ENCODE results near the gene BIVM. TPM values are rescaled to one million over a fixed set of nuclear protein-coding genes. Genes with fewer than 3 reads are reported as not detected.
"Not testable (repeated sequence)": the region's sequence is repeated elsewhere in the genome, so short reads cannot be mapped to it uniquely, and the experiment has no call there.

Gene BIVM
- 43.2 TPM for total RNA-seq

DNA sequence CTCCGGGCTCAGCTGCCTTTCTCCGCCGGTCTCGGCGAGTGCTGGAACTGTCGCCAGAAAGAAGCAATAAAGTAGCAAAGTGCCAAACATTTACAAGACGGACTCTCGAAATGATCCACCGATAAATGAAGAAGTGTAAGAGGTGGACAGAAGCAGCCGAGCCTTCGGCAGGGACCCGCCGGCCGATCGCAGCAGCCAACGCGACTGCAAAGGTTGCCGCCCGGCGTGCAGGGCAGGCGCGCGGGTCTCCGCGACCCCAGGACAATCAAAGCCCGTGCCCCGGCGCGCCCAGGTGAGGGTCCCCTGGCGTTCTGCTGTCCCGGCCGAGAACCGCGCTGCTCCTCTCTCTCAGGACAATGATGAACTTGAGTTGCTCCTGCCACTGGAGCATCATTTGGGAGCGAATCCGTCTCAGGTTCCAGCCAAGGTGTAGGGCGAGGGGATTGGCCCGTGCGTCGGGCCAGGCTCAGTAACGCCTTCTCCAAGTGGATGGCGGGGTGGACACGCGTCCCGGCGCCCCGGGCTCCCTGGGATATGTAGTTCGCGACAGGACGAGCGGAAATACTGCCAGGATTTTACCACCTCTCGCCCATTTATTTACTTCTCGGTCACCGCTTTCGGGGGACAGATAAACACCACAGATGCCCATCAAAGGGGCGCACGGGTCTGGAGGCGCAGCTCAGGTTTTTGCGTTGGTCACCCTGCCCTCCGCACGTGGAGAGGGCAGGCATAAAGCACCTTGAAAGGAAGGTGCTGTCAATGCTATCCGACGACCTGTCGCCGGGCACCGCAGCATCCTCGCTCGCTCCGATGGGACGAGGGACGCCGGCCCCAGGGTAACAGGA is at the start of gene BIVM, which contains the start of gene POGLUT2:
BIVM (plus strand) TSS at position 539 of the 845 bp plus-strand sequence. CDS start 8,149 bp downstream, outside the sequence.
POGLUT2 (minus strand) TSS at position 396 of the 845 bp plus-strand sequence; CDS start at position 90, 306 bp downstream.
- DNase-seq (ENCODE audit: low spot score in 2 of 2), result peak; percentile 88 to 90
- no peak for FAIRE-seq

DNA sequence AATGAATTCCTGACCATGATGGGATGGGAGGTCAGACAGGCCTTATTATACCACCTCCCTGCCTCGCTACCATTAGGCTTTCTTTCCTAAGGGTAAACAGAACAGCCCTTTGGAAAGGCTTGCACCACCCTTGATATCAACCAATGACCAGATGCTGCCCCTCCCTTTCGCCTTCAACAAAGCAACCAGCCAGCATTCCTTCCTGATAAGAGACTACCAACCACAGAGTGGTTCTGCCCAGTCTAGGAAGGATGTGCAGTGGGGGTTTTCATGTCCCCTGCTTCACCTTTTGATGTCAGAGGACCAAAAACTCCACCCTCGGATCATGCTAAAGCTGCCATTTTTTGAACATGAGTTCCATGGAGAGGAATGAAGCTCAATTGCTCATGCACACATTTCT is 47.0 kb upstream of the BIVM start:
- no peak for FAIRE-seq
- DNase-seq (ENCODE audit: low spot score in 2 of 2), result no peak

DNA sequence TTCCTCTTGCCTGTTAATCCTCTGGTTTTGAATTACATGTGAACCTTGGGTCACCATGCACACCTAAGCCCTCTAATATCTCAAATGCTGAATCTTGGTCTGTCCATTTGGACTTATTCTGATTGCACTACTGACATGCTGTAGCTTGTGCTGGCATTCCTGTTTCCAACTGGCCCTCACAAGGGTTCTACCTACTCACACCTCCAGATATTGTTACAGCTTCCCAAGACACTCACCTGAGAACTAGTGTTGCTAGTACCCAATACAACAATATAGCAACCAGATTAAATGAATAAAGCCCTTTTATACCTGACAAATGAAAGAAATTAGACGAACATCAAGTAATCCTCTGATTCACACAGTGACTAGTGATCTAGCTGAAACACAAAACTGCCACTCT is 41.9 kb upstream of the BIVM start:
- DNase-seq (ENCODE audit: low spot score in 2 of 2) (no peak), FAIRE-seq (no peak)

- FAIRE-seq (no peak), DNase-seq (ENCODE audit: low spot score in 2 of 2) (no peak)
These were observed 40.1 kb upstream of the BIVM start for GRCh38 chr13:102758842-102759241.

GRCh38 chr13:102761071-102761470 is 37.8 kb upstream of the BIVM start:
- FAIRE-seq (no peak), DNase-seq (ENCODE audit: low spot score in 2 of 2) (no peak)

- FAIRE-seq (no peak), DNase-seq (ENCODE audit: low spot score in 2 of 2) (no peak)
These were observed 35.2 kb upstream of the BIVM start for GRCh38 chr13:102763741-102764140.

GRCh38 chr13:102768909-102769308 is 30.0 kb upstream of the BIVM start:
- FAIRE-seq, result no peak

DNA sequence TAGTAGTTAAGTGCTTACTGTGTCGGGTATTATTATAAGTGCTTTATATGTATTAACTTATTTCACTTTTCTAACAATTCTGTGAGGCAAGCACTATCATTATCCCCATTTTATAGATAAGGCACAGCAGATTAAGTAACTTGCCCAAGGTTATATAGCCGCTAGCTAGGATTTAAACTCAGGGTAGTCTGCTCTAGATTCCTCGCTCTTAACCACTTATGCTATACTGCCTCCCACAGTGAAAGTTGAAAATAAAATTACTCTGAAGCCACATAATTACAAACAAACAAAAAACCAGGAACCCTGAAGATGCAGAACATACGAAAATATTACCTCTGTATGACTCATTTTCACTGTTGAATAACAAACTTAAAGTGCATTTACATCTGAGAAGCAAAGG is 29.2 kb upstream of the BIVM start:
- DNase-seq (ENCODE audit: low spot score in 2 of 2) (no peak), FAIRE-seq (no peak)

More at GRCh38 chr13:102768909-102769308, 30.0 kb upstream of the BIVM start:
- no peak for DNase-seq (ENCODE audit: low spot score in 2 of 2)

- FAIRE-seq, result no peak
These were observed 28.5 kb upstream of the BIVM start for GRCh38 chr13:102770435-102770834.

DNA sequence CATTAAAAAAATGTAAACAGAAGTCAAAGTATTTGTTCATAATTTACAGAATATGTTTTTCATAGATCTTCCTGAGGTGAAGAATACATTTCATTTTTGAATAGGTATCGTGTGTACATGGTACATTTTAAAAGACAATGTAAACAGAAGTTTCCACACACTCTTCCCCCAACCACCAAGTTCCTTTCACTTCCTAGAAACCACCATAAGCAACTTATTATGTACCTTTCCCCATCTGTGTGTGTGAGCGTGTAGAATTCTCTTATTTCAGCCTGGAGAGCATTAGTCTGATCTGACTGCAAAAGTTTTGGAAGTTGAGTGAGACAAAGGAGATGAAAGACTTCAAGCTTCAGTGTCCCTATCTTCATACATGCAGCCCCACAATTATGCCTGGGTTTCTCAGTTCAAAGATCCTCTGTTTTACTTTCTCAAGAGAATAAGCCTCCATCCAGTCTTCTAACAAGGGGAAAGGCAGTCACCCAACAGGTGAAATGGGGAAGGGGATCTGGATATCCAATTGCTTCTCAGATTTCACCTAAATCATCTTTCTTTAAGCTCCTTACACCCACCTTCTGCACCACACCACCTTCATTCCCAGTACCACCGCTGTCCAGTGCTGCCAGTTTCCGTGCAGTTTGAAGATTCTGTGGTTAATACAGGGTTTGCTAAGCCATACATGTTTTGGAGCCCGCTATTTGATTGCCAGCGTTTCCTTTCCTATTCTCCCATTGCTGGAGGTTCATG is 27.4 kb upstream of the BIVM start:
- no peak for FAIRE-seq

More at GRCh38 chr13:102770435-102770834, 28.5 kb upstream of the BIVM start:
- DNase-seq (ENCODE audit: low spot score in 2 of 2), result no peak

GRCh38 chr13:102772042-102772425 is 26.9 kb upstream of the BIVM start:
- DNase-seq (ENCODE audit: low spot score in 2 of 2) (no peak), FAIRE-seq (no peak)

More for the DNA sequence above, 27.4 kb upstream of the BIVM start:
- DNase-seq (ENCODE audit: low spot score in 2 of 2), result no peak

- FAIRE-seq (no peak), DNase-seq (ENCODE audit: low spot score in 2 of 2) (peak; percentile 86 to 88)
These were observed 25.3 kb upstream of the BIVM start, which contains the start of gene TEX30 for GRCh38 chr13:102773441-102774213. Gene TEX30, minus strand, starts transcription at chr13:102773786. Its CDS starts 3,760 bp downstream, at chr13:102770026.

GRCh38 chr13:102774214-102774568 is 24.7 kb upstream of the BIVM start:
- FAIRE-seq, result no peak
- peak in 1 of 2 donors; percentile 8 for DNase-seq (ENCODE audit: low spot score in 2 of 2)

GRCh38 chr13:102774591-102775520 is 24.1 kb upstream of the BIVM start:
- FAIRE-seq (no peak), DNase-seq (ENCODE audit: low spot score in 2 of 2) (no peak)

- no peak for DNase-seq (ENCODE audit: low spot score in 2 of 2)
- FAIRE-seq, result no peak
These were observed 22.6 kb upstream of the BIVM start for GRCh38 chr13:102776271-102776670.

DNA sequence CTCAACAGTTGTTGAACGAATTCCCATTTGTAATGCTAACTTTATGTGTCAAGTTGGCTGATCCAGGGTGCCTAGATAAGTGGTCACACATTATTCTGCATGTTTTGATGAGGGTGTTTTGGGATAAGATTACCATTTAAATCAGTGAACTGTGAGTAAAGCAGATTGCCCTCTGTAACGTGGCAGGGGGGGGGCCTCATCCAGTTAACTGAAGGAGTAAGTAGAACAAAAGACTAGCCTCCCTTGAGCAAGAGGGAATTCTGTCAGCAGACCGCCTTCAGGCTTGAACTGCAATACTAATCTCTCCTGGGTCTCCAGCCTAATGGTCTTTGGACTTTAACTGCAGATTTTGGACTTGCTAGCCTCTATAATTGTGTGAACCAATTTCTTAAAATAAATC is 21.2 kb upstream of the BIVM start:
- FAIRE-seq (no peak), DNase-seq (ENCODE audit: low spot score in 2 of 2) (no peak)

- DNase-seq (ENCODE audit: low spot score in 2 of 2) (no peak), FAIRE-seq (no peak)
These were observed 19.3 kb upstream of the BIVM start for GRCh38 chr13:102779436-102780159.

DNA sequence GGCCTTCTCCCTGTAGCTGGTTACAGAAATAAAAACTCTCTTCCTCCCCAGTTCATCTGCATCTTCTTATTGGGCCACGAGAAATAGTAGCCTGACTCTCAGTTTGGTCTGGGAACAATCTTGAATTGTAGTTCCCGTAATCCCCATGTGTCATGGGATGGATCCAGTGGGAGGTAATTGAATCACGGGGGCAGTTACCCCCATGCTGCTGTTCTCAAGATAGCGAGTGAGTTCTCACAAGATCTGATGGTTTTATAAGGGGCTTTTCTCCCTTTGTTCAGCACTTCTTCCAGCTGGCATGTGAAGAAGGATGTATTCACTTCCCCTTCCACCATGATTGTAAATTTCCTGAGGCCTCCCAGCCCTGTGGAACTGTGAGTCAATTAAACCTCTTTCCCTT is 18.3 kb upstream of the BIVM start:
- FAIRE-seq; DNase-seq (ENCODE audit: low spot score in 2 of 2): not testable (repeated sequence)

- FAIRE-seq, result no peak
These were observed 17.3 kb upstream of the BIVM start for GRCh38 chr13:102781591-102781990.

More at GRCh38 chr13:102781591-102781990, 17.3 kb upstream of the BIVM start:
- no peak for DNase-seq (ENCODE audit: low spot score in 2 of 2)
